ENCODE results near the gene KLHL35. TPM values are rescaled to one million over a fixed set of nuclear protein-coding genes. Genes with fewer than 3 reads are reported as not detected.

KLHL35 gene
- polyA plus RNA-seq, 1 experiment, result 0.81 TPM

GRCh38 chr11:75453916-75454655, 21.1 kb upstream of the KLHL35 start:
- H3K27ac ChIP-seq (ENCODE audit: low read depth, low read length), result no peak overlapping the region
- peaks cover 10% of the 10 kb centered on the region for H3K9me3 ChIP-seq (ENCODE audit: control insufficient read depth, insufficient read depth, low read length)
- POLR2A ChIA-PET, result no interaction called here
- peaks cover 16% of the 10 kb centered on the region for H3K27me3 ChIP-seq (ENCODE audit: control insufficient read depth, insufficient read depth, low read length)
- no peak overlapping the region for H3K4me3 ChIP-seq (ENCODE audit: low read depth, low read length)
- peak; percentile 32 for DNase-seq (ENCODE audit: low read depth, low spot score)
- CTCF ChIA-PET, result interaction anchor here (0.8 to 1.7 kb wide), 5 partner anchors 9 to 78 kb away, joined by 3 to 7 read pairs (median 3); no protein-coding TSS in a partner anchor
- TF ChIP-seq CTCF (IDR thresholded peaks at IDR 0.05; ENCODE audit: low read depth, low read length), result no peak

GRCh38 chr11:75450826-75451821, 18.1 kb upstream of the KLHL35 start:
- no peak overlapping the region for H3K4me3 ChIP-seq (ENCODE audit: low read depth, low read length)
- peaks cover 10% of the 10 kb centered on the region for H3K9me3 ChIP-seq (ENCODE audit: control insufficient read depth, insufficient read depth, low read length)
- CTCF ChIA-PET, result interaction anchor here (0.7 to 0.9 kb wide), 2 partner anchors 25 to 72 kb away, joined by 3 to 5 read pairs; no protein-coding TSS in a partner anchor
- POLR2A ChIA-PET, result no interaction called here
- TF ChIP-seq CTCF (IDR thresholded peaks at IDR 0.05; ENCODE audit: low read depth, low read length), result peak; percentile 49
- DNase-seq (ENCODE audit: low read depth, low spot score), result no peak
- H3K27me3 ChIP-seq (ENCODE audit: control insufficient read depth, insufficient read depth, low read length), result peaks cover 28% of the 10 kb centered on the region
- H3K27ac ChIP-seq (ENCODE audit: low read depth, low read length), result no peak overlapping the region

GRCh38 chr11:75450236-75450635, 17.2 kb upstream of the KLHL35 start:
- H3K4me3 ChIP-seq (ENCODE audit: low read depth, low read length), result no peak overlapping the region
- H3K27ac ChIP-seq (ENCODE audit: low read depth, low read length), result no peak overlapping the region
- no peak for DNase-seq (ENCODE audit: low read depth, low spot score)
- CTCF ChIA-PET, result no interaction called here
- POLR2A ChIA-PET, result no interaction called here
- peaks cover 28% of the 10 kb centered on the region for H3K27me3 ChIP-seq (ENCODE audit: control insufficient read depth, insufficient read depth, low read length)
- no peak for TF ChIP-seq CTCF (IDR thresholded peaks at IDR 0.05; ENCODE audit: low read depth, low read length)
- peaks cover 10% of the 10 kb centered on the region for H3K9me3 ChIP-seq (ENCODE audit: control insufficient read depth, insufficient read depth, low read length)

GRCh38 chr11:75449776-75450175, 16.8 kb upstream of the KLHL35 start:
- no peak for DNase-seq (ENCODE audit: low read depth, low spot score)
- peaks cover 28% of the 10 kb centered on the region for H3K27me3 ChIP-seq (ENCODE audit: control insufficient read depth, insufficient read depth, low read length)
- peaks cover 10% of the 10 kb centered on the region for H3K9me3 ChIP-seq (ENCODE audit: control insufficient read depth, insufficient read depth, low read length)
- no peak overlapping the region for H3K4me3 ChIP-seq (ENCODE audit: low read depth, low read length)
- TF ChIP-seq CTCF (IDR thresholded peaks at IDR 0.05; ENCODE audit: low read depth, low read length), result no peak
- H3K27ac ChIP-seq (ENCODE audit: low read depth, low read length), result no peak overlapping the region
- ChIA-PET POLR2A (no interaction called here), CTCF (no interaction called here)

Data from AG04450 (cell line).